HepG2 (cell line): ENCODE data around the gene SDR9C7. TPM values are rescaled to one million over a fixed set of nuclear protein-coding genes. Genes with fewer than 3 reads are reported as not detected.

Source experiments
- ARNT ChIP-seq: fragments of 450-650 bp; IDR thresholded peaks from 2 replicates; pipeline ENCODE4 v1.6.1; 2017
- MEF2D ChIP-seq: sonication (generic); formaldehyde crosslinking; IDR thresholded peaks from 2 replicates; pipeline ENCODE4 v1.5.1; 2020; ENCODE audit warnings: mild to moderate bottlenecking, missing genetic modification reagents
- NR2F2 ChIP-seq: IDR thresholded peaks from 2 replicates; pipeline ENCODE4 v1.6.1; 2012; ENCODE audit warnings: low read depth, inconsistent platforms, borderline replicate concordance
- PRPF4 ChIP-seq: fragments of 200-400 bp; formaldehyde crosslinking; IDR thresholded peaks from 2 replicates; pipeline ENCODE4 v1.6.1; 2016; ENCODE audit warnings: low read length, low read depth; ENCODE audit not compliant: poor library complexity, severe bottlenecking
- REPIN1 ChIP-seq: sonication (generic); formaldehyde crosslinking; IDR thresholded peaks from 2 replicates; pipeline ENCODE4 v1.8.0; 2022; ENCODE audit warnings: missing genetic modification reagents, low read depth, mild to moderate bottlenecking, borderline replicate concordance
- RNF2 ChIP-seq: fragments of 450-650 bp; conservative IDR thresholded peaks from 2 replicates; pipeline ENCODE4 v1.6.1; 2016; ENCODE audit warnings: low read depth
- SALL2 ChIP-seq: sonication (generic); formaldehyde crosslinking; IDR thresholded peaks from 2 replicates; pipeline ENCODE4 v1.8.1; 2023; ENCODE audit warnings: mild to moderate bottlenecking, missing genetic modification reagents, inconsistent platforms
- SP1 ChIP-seq, 2 experiments: fragments of 450-650 bp in 1 of 2; sonication (generic) in 1 of 2; formaldehyde crosslinking in 1 of 2; IDR thresholded peaks; 2 replicates each; pipeline versions ENCODE4 v1.4.0 to v1.6.1; 2016 to 2020; ENCODE audit warnings: missing genetic modification reagents in 1 of 2
- STAG1 ChIP-seq: sonication (generic); formaldehyde crosslinking; IDR thresholded peaks from 2 replicates; pipeline ENCODE4 v1.4.0; 2020; ENCODE audit warnings: missing genetic modification reagents
- SUZ12 ChIP-seq: fragments of 150-350 bp; IDR thresholded peaks from 2 replicates; pipeline ENCODE4 v1.6.1; 2014; ENCODE audit warnings: low read depth, low read length
- TMF1 ChIP-seq: sonication (generic); formaldehyde crosslinking; IDR thresholded peaks from 2 replicates; pipeline ENCODE4 v1.8.1; 2022; ENCODE audit warnings: low read depth, missing genetic modification reagents
- YY1 ChIP-seq: IDR thresholded peaks from 2 replicates; pipeline ENCODE4 v1.6.1; 2011; ENCODE audit warnings: low read length, low read depth, moderate library complexity, mild to moderate bottlenecking; ENCODE audit not compliant: insufficient read depth, insufficient replicate concordance
- ZC3H4 ChIP-seq: sonication (generic); formaldehyde crosslinking; IDR thresholded peaks from 2 replicates; pipeline ENCODE4 v1.4.0; 2020; ENCODE audit warnings: missing genetic modification reagents, borderline replicate concordance
- ZNF205 ChIP-seq: IDR thresholded peaks from 2 replicates; pipeline ENCODE4 v1.6.1; 2018; ENCODE audit warnings: missing biosample characterization, missing genetic modification reagents
- ZNF446 ChIP-seq: sonication (generic); formaldehyde crosslinking; IDR thresholded peaks from 2 replicates; pipeline ENCODE4 v1.5.0; 2020; ENCODE audit warnings: mild to moderate bottlenecking, missing genetic modification reagents
- polyA plus RNA-seq, 8 experiments: library from polyadenylated mRNA; depleted of rRNA in 3 of 8; stranded (reverse) in 7 of 8; unstranded in 1 of 8; fragments of >200 nt; fragmentation: Illumina TruSeq in 4 of 8; extraction: Trizol in 4 of 8; gene quantifications; 2 replicates each; pipeline versions ENCODE4 v1.2.1 to v1.2.3, GENCODE V29; 2011 to 2016; ENCODE audit warnings: low read depth in 4 of 8, missing spikeins in 1 of 8, mixed read lengths in 1 of 8; ENCODE audit not compliant: insufficient read depth in 1 of 8
- total RNA-seq, 5 experiments: library from RNA; depleted of rRNA; stranded (reverse); fragments of >200 nt; fragmentation: Illumina TruSeq; extraction: Trizol; gene quantifications; 2 replicates each; pipeline ENCODE4 v1.2.3, GENCODE V29; 2016; ENCODE audit warnings: low read depth in 1 of 5
- TF ChIP-seq, protein P1 (sequence below): IDR thresholded peaks from 2 replicates; pipeline ENCODE4 v1.6.1; 2016
- TF ChIP-seq, protein P2 (sequence below): fragments of 450-650 bp; IDR thresholded peaks from 2 replicates; pipeline ENCODE4 v1.6.1; 2017; ENCODE audit warnings: mild to moderate bottlenecking
- TF ChIP-seq, protein P3 (sequence below): sonication (generic); formaldehyde crosslinking; IDR thresholded peaks from 2 replicates; pipeline ENCODE4 v1.5.0; 2020; ENCODE audit warnings: mild to moderate bottlenecking, missing genetic modification reagents, borderline replicate concordance
- TF ChIP-seq, protein P4 (sequence below): sonication (generic); formaldehyde crosslinking; IDR thresholded peaks from 2 replicates; pipeline ENCODE4 v1.8.0; 2022; ENCODE audit warnings: mild to moderate bottlenecking, missing genetic modification reagents, borderline replicate concordance
- TF ChIP-seq, protein P5 (sequence below): sonication (generic); formaldehyde crosslinking; IDR thresholded peaks from 2 replicates; pipeline ENCODE4 v1.5.0; 2020; ENCODE audit warnings: missing genetic modification reagents, mild to moderate bottlenecking, borderline replicate concordance

The SDR9C7 gene
- total and polyA plus RNA-seq, 2 of the 13 experiments (the other 11 are each of a cell fraction or from before 2014, with no cell fraction given): 0.04 TPM; not detected in 1

DNA sequence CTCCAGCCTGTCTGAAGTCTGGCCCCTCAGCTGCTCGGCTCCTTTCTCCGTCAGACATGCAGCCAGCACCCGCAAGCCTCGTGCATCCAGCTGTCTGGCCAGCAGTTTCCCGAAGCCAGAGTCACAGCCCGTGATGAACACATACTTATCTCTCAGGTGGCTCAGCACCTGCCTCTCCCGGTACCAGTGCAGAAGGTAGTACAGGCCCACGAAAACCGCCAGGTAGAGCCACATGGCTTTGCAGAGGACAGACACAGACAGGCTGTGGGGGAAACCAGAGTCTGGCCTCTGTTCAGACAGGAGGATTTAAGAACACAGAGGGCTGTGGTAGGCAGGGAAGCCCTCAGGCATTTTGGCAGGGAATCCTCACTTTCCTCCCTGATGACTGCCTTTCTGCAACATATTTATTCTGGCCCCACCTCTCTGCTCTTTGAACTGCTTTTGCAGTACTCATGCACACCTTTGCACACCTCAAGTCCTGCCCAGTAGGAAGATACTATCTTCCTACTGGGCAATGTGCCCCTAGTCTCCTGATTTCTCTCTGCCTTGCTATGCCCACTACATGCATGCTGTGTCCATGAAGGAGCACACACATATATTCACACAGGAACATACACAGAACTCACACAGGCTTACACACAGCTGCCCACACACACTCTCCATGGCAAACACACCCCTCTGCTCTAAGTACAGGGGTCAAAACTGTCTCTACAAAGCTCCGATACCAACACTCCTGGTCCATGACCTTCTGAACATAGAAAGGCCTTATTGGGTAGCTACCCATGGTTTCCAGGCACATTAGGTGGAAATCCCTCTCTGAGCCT is 23.2 kb upstream of the SDR9C7 start, which contains the start of gene RDH16 (continued):
- no peak for TF ChIP-seq TMF1
- no peak for TF ChIP-seq ZC3H4 (CRISPR knock-in tag)
- TF ChIP-seq NR2F2: no peak
- no peak for TF ChIP-seq SALL2 (CRISPR knock-in tag)
- TF ChIP-seq SUZ12: no peak
- TF ChIP-seq RNF2: no peak
- TF ChIP-seq, protein P1, sequence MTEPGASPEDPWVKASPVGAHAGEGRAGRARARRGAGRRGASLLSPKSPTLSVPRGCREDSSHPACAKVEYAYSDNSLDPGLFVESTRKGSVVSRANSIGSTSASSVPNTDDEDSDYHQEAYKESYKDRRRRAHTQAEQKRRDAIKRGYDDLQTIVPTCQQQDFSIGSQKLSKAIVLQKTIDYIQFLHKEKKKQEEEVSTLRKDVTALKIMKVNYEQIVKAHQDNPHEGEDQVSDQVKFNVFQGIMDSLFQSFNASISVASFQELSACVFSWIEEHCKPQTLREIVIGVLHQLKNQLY (CRISPR knock-in tag): no peak
- TF ChIP-seq MEF2D (CRISPR knock-in tag): no peak
- TF ChIP-seq ZNF205 (CRISPR knock-in tag): 0 out of 2 replicates have a peak, but pooled peaks have one; percentile 38
- TF ChIP-seq YY1: no peak
- no peak for TF ChIP-seq ARNT
- TF ChIP-seq STAG1: no peak
- TF ChIP-seq, protein P2, sequence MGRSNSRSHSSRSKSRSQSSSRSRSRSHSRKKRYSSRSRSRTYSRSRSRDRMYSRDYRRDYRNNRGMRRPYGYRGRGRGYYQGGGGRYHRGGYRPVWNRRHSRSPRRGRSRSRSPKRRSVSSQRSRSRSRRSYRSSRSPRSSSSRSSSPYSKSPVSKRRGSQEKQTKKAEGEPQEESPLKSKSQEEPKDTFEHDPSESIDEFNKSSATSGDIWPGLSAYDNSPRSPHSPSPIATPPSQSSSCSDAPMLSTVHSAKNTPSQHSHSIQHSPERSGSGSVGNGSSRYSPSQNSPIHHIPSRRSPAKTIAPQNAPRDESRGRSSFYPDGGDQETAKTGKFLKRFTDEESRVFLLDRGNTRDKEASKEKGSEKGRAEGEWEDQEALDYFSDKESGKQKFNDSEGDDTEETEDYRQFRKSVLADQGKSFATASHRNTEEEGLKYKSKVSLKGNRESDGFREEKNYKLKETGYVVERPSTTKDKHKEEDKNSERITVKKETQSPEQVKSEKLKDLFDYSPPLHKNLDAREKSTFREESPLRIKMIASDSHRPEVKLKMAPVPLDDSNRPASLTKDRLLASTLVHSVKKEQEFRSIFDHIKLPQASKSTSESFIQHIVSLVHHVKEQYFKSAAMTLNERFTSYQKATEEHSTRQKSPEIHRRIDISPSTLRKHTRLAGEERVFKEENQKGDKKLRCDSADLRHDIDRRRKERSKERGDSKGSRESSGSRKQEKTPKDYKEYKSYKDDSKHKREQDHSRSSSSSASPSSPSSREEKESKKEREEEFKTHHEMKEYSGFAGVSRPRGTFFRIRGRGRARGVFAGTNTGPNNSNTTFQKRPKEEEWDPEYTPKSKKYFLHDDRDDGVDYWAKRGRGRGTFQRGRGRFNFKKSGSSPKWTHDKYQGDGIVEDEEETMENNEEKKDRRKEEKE: no peak
- TF ChIP-seq SP1 (IDR thresholded peaks at IDR 0.05): no peak
- no peak for TF ChIP-seq SP1 (CRISPR knock-in tag; IDR thresholded peaks at IDR 0.05)
- no peak for TF ChIP-seq PRPF4
- TF ChIP-seq REPIN1 (CRISPR knock-in tag): no peak
- TF ChIP-seq, protein P3, sequence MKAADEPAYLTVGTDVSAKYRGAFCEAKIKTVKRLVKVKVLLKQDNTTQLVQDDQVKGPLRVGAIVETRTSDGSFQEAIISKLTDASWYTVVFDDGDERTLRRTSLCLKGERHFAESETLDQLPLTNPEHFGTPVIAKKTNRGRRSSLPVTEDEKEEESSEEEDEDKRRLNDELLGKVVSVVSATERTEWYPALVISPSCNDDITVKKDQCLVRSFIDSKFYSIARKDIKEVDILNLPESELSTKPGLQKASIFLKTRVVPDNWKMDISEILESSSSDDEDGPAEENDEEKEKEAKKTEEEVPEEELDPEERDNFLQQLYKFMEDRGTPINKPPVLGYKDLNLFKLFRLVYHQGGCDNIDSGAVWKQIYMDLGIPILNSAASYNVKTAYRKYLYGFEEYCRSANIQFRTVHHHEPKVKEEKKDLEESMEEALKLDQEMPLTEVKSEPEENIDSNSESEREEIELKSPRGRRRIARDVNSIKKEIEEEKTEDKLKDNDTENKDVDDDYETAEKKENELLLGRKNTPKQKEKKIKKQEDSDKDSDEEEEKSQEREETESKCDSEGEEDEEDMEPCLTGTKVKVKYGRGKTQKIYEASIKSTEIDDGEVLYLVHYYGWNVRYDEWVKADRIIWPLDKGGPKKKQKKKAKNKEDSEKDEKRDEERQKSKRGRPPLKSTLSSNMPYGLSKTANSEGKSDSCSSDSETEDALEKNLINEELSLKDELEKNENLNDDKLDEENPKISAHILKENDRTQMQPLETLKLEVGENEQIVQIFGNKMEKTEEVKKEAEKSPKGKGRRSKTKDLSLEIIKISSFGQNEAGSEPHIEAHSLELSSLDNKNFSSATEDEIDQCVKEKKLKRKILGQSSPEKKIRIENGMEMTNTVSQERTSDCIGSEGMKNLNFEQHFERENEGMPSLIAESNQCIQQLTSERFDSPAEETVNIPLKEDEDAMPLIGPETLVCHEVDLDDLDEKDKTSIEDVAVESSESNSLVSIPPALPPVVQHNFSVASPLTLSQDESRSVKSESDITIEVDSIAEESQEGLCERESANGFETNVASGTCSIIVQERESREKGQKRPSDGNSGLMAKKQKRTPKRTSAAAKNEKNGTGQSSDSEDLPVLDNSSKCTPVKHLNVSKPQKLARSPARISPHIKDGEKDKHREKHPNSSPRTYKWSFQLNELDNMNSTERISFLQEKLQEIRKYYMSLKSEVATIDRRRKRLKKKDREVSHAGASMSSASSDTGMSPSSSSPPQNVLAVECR (CRISPR knock-in tag): peak; percentile 45; the same call in 1 of the 2 replicates
- no peak for TF ChIP-seq ZNF446
- TF ChIP-seq, protein P4, sequence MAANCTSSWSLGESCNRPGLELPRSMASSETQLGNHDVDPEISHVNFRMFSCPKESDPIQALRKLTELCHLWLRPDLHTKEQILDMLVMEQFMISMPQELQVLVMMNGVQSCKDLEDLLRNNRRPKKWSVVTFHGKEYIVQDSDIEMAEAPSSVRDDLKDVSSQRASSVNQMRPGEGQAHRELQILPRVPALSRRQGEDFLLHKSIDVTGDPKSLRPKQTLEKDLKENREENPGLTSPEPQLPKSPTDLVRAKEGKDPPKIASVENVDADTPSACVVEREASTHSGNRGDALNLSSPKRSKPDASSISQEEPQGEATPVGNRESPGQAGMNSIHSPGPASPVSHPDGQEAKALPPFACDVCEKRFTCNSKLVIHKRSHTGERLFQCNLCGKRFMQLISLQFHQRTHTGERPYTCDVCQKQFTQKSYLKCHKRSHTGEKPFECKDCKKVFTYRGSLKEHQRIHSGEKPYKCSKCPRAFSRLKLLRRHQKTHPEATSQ (CRISPR knock-in tag): no peak
- TF ChIP-seq, protein P5, sequence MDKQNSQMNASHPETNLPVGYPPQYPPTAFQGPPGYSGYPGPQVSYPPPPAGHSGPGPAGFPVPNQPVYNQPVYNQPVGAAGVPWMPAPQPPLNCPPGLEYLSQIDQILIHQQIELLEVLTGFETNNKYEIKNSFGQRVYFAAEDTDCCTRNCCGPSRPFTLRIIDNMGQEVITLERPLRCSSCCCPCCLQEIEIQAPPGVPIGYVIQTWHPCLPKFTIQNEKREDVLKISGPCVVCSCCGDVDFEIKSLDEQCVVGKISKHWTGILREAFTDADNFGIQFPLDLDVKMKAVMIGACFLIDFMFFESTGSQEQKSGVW (CRISPR knock-in tag): no peak
